Measurements from ENCODE around the gene OCRL. TPM values are rescaled to one million over a fixed set of nuclear protein-coding genes. Genes with fewer than 3 reads are reported as not detected.
"Not testable (repeated sequence)": the region's sequence is repeated elsewhere in the genome, so short reads cannot be mapped to it uniquely, and the experiment has no call there.

OCRL gene
- total RNA-seq, 4 donors from 2014 or later, result 7.2 to 34.7 (median 17.4) TPM

GRCh38 chrX:129559783-129560182 lies 19.7 kb downstream of the OCRL start:
- intact Hi-C loops (cut with DNase I; ENCODE audit: low total_unique reads), result no loop called here
- H3K9me3 ChIP-seq, result no peaks in the 10 kb centered on the region
- H3K27ac ChIP-seq, result no peak overlapping the region
- TF ChIP-seq POLR2A (IDR thresholded peaks at IDR 0.05), result no peak
- TF ChIP-seq, protein P1, sequence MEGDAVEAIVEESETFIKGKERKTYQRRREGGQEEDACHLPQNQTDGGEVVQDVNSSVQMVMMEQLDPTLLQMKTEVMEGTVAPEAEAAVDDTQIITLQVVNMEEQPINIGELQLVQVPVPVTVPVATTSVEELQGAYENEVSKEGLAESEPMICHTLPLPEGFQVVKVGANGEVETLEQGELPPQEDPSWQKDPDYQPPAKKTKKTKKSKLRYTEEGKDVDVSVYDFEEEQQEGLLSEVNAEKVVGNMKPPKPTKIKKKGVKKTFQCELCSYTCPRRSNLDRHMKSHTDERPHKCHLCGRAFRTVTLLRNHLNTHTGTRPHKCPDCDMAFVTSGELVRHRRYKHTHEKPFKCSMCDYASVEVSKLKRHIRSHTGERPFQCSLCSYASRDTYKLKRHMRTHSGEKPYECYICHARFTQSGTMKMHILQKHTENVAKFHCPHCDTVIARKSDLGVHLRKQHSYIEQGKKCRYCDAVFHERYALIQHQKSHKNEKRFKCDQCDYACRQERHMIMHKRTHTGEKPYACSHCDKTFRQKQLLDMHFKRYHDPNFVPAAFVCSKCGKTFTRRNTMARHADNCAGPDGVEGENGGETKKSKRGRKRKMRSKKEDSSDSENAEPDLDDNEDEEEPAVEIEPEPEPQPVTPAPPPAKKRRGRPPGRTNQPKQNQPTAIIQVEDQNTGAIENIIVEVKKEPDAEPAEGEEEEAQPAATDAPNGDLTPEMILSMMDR (IDR thresholded peaks at IDR 0.05), result no peak
- H3K4me1 ChIP-seq, result no peaks in the 10 kb centered on the region
- no peaks in the 10 kb centered on the region for H3K36me3 ChIP-seq
- no peaks in the 10 kb centered on the region for H3K27me3 ChIP-seq
- H3K4me3 ChIP-seq, result no peak overlapping the region
- DNase-seq, result no peak

DNA sequence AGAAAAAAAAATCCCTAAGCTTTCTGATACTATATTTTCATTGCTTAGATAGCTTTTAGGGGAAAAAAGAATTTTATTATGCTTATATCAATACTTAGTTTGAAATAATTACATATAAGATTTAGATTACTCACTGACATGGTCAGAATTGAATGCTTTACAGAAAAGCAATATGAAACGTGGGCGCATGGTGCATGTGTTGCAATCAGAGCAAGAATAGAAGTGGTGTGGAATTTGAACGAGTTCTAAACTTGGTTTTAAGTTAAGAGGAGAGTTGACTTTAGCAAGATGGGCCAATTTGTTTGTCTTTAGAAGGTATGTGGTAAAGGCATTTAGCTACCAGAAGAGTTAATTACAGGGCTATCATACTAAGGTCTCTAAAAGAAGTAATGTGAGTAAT lies 21.4 kb downstream of the OCRL start:
- no peaks in the 10 kb centered on the region for H3K27me3 ChIP-seq
- H3K27ac ChIP-seq, result no peak overlapping the region
- TF ChIP-seq, protein P1 (IDR thresholded peaks at IDR 0.05), result no peak
- TF ChIP-seq POLR2A (IDR thresholded peaks at IDR 0.05), result no peak
- H3K36me3 ChIP-seq, result no peaks in the 10 kb centered on the region
- intact Hi-C loops (cut with DNase I; ENCODE audit: low total_unique reads), result no loop called here
- H3K9me3 ChIP-seq, result no peaks in the 10 kb centered on the region
- H3K4me3 ChIP-seq, result no peak overlapping the region
- no peak for DNase-seq
- H3K4me1 ChIP-seq, result no peaks in the 10 kb centered on the region

DNA sequence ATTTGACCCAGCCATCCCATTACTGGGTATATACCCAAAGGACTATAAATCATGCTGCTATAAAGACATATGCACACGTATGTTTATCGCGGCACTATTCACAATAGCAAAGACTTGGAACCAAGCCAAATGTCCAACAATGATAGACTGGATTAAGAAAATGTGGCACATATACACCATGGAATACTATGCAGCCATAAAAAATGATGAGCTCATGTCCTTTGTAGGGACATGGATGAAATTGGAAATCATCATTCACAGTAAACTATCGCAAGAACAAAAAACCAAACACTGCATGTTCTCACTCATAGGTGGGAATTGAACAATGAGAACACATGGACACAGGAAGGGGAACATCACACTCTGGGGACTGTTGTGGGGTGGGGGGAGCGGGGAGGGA lies 24.3 kb downstream of the OCRL start:
- H3K36me3 ChIP-seq; H3K27ac ChIP-seq; H3K4me1 ChIP-seq; H3K9me3 ChIP-seq; DNase-seq; H3K4me3 ChIP-seq; intact Hi-C loops (cut with DNase I; ENCODE audit: low total_unique reads); H3K27me3 ChIP-seq: not testable (repeated sequence)

DNA sequence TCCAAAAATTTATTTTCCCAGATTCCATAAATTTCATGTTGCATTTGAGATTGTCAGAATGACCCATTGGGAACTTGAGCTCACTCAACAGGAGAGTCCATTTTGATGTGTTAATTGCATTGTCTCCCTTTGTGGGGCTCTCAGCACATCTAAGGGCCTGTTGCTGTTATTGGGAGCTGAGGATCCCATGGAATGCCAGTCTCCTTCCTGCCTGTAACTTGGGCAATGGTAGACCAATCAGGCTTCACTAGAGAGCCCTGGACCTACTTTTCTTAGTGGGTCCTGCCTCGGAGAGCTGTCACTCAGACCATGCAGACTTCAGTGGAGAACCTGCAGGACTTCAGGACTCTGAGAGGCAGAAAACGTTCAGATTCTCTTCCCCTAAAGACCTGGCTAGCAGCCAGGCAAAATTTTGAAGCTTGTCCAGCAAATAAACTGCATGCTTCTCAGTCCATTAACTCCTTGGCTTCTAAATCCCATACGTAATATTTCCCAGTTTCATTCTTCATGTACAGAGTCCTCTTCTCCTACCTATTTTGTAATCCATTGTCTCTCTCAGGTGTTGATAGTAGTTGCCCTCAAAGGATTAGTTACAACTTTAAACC lies 25.1 kb downstream of the OCRL start:
- H3K4me1 ChIP-seq, result no peaks in the 10 kb centered on the region
- no peaks in the 10 kb centered on the region for H3K36me3 ChIP-seq
- intact Hi-C loops (cut with DNase I; ENCODE audit: low total_unique reads), result no loop called here
- H3K27ac ChIP-seq, result no peak overlapping the region
- DNase-seq, result no peak
- TF ChIP-seq, protein P1 (IDR thresholded peaks at IDR 0.05), result no peak
- TF ChIP-seq POLR2A (IDR thresholded peaks at IDR 0.05), result no peak
- H3K27me3 ChIP-seq, result no peaks in the 10 kb centered on the region
- no peaks in the 10 kb centered on the region for H3K9me3 ChIP-seq
- no peak overlapping the region for H3K4me3 ChIP-seq

DNA sequence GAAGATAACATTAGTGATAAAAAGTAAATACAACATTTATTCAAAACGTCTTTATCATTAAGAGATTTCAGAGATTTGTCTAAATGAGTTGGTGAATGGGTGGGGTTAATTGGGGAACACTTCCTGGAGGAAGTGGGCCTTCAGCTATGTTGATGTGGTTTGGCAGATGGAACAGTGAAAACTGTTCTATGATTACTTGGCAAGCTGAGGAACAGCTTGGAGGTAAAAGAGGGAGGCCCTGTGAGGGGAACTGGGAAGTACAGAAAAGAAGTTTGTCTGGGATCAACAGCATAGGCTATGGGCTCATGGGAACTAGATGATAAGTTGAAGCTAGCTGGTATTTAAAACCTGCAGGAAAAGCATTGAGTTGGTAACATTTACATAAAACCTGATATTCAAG lies 26.0 kb downstream of the OCRL start:
- H3K4me3 ChIP-seq, result no peak overlapping the region
- no peak overlapping the region for H3K27ac ChIP-seq
- H3K36me3 ChIP-seq, result no peaks in the 10 kb centered on the region
- no peaks in the 10 kb centered on the region for H3K4me1 ChIP-seq
- no peak for DNase-seq
- no peaks in the 10 kb centered on the region for H3K27me3 ChIP-seq
- no peaks in the 10 kb centered on the region for H3K9me3 ChIP-seq
- TF ChIP-seq POLR2A (IDR thresholded peaks at IDR 0.05), result no peak
- TF ChIP-seq, protein P1 (IDR thresholded peaks at IDR 0.05), result no peak
- intact Hi-C loops (cut with DNase I; ENCODE audit: low total_unique reads), result no loop called here

DNA sequence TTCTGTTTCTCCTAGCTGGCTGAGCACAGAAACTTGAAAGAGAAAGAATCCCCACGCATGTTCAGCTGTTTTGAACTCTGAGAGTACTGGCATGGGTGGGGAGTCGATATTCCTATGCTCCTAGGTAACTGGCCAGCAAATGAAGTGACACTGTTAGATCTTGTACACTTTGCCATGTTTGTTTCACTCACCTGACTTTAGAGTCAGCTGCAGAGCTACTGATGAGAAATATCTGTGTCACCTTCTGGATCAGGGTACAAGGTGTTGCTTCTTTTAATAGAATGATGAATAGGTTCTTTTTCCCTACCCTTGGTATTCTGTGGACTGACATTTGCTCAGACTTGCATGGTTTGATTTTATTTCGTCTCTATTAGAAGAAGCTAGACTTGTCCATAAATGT lies 28.3 kb downstream of the OCRL start:
- TF ChIP-seq, protein P1 (IDR thresholded peaks at IDR 0.05), result no peak
- no peak for TF ChIP-seq POLR2A (IDR thresholded peaks at IDR 0.05)
- no peaks in the 10 kb centered on the region for H3K36me3 ChIP-seq
- no peaks in the 10 kb centered on the region for H3K9me3 ChIP-seq
- no peaks in the 10 kb centered on the region for H3K4me1 ChIP-seq
- no peaks in the 10 kb centered on the region for H3K27me3 ChIP-seq
- no peak overlapping the region for H3K4me3 ChIP-seq
- DNase-seq, result no peak
- intact Hi-C loops (cut with DNase I; ENCODE audit: low total_unique reads), result no loop called here
- H3K27ac ChIP-seq, result no peak overlapping the region

All from uterus (tissue), 4 donors.